Activated CD4-positive, alpha-beta memory T cell treated with anti-CD3 and anti-CD28 coated beads for 36 hours (primary cell): ENCODE results near the gene TNK1. TPM values are rescaled to one million over a fixed set of nuclear protein-coding genes. Genes with fewer than 3 reads are reported as not detected.
A peak's percentile ranks its signal among the peaks of the same experiment; 100 is the strongest.

Experiments used
- CTCF ChIA-PET: fragments of 350-600 bp; sonication (Branson Sonifier 250); formaldehyde crosslinking; loops from one replicate; lab custom pipeline; 2021; ENCODE audit warnings: antibody characterized with exemption, inconsistent platforms; lab: Charles Lee
- POLR2A ChIA-PET: fragments of 350-600 bp; sonication (Branson Sonifier 250); formaldehyde crosslinking; loops from one replicate; lab custom pipeline; 2021; ENCODE audit warnings: antibody characterized with exemption; lab: Charles Lee
- DNase-seq: peaks from one replicate; pipeline ENCODE4 v3.0.0-alpha.2; 2020
- H3K27ac Mint-ChIP-seq: one replicate; pipeline ENCODE4 v1.8.0; 2021; ENCODE audit warnings: mixed read lengths
- H3K27me3 Mint-ChIP-seq: one replicate; pipeline ENCODE4 v1.8.0; 2021; ENCODE audit warnings: mixed read lengths
- H3K36me3 Mint-ChIP-seq: one replicate; pipeline ENCODE4 v1.8.0; 2021; ENCODE audit warnings: mixed read lengths
- H3K4me1 Mint-ChIP-seq: one replicate; pipeline ENCODE4 v1.8.0; 2021; ENCODE audit warnings: low read depth, mixed read lengths
- H3K4me3 Mint-ChIP-seq: one replicate; pipeline ENCODE4 v1.8.0; 2021; ENCODE audit warnings: mild to moderate bottlenecking, mixed read lengths
- H3K9me3 Mint-ChIP-seq: one replicate; pipeline ENCODE4 v1.8.0; 2021; ENCODE audit warnings: mixed read lengths
- intact Hi-C: fragments of 100-400 bp; cut with micrococcal nuclease; formaldehyde crosslinking; loops from one replicate; pipeline ENCODE4 v1.15.1; 2023
- total RNA-seq, 2 experiments: library from RNA; stranded (reverse); gene quantifications; one replicate each; pipeline ENCODE4 v1.2.3, GENCODE V29; 2021

TNK1 gene
- total RNA-seq, 2 experiments from 2014 or later = 3.7 to 4.4 TPM

DNA sequence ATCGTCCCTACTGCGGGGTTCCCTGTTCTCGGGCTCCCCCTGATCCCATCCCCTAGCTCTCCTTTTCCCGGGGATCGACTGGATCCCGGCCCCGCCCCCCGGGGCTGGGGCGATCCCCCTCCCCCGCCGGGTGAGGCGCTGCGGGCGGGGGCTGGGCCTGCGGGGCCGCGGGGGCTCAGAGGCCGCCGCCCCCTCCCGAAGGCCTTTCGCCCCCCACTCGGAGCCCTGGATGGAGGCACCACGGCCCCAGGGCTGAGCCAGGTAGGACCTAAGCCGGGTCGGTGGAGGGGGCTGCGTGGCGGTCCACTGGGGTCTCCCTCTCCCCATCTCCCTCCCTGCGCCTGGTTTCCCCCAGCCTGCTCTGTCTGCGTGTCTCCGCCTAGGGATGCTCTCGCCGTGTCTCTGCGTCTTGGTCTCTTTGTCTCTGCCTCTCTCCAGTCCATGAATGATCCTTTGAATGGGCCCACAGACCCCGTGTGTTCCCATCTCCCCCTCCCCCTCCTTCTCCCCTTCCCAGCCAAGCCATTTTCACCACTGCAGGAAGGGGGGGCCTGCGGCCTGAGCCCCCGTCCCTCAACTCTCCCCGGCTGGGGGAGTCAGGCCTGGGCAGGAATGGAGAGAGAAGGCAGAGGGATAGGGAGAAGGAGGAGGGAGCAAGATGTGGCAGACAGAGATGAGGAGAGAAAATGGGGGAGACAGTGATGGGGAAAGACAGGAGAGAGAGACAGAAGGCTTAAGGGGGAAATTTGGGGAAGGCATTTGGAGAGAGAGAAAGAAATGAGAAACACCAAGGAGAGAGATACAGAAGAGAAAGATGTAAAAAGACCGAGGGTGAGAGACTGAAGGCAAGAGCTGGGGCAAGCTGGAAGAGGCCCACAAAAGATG, 24.7 kb downstream of the TNK1 start:
- intact Hi-C loops = loop anchor here (2.0 kb wide), 1 partner anchor 55 kb away; no protein-coding TSS in a partner anchor
- POLR2A ChIA-PET = interaction anchor here (1.2 kb wide), 1 partner anchor 11 kb away, joined by 3 read pairs; the partner anchor contains the start of gene PLSCR3
- peaks cover 23% of the 10 kb centered on the region for H3K4me1 Mint-ChIP-seq
- H3K27ac Mint-ChIP-seq = no peak overlapping the region
- CTCF ChIA-PET = interaction anchor here (1.0 kb wide), 1 partner anchor 31 kb away, joined by 6 read pairs; no protein-coding TSS in a partner anchor
- H3K27me3 Mint-ChIP-seq = no peaks in the 10 kb centered on the region
- H3K36me3 Mint-ChIP-seq = no peaks in the 10 kb centered on the region
- H3K4me3 Mint-ChIP-seq = peak overlapping the region; percentile 76
- no peaks in the 10 kb centered on the region for H3K9me3 Mint-ChIP-seq
- DNase-seq = no peak

DNA sequence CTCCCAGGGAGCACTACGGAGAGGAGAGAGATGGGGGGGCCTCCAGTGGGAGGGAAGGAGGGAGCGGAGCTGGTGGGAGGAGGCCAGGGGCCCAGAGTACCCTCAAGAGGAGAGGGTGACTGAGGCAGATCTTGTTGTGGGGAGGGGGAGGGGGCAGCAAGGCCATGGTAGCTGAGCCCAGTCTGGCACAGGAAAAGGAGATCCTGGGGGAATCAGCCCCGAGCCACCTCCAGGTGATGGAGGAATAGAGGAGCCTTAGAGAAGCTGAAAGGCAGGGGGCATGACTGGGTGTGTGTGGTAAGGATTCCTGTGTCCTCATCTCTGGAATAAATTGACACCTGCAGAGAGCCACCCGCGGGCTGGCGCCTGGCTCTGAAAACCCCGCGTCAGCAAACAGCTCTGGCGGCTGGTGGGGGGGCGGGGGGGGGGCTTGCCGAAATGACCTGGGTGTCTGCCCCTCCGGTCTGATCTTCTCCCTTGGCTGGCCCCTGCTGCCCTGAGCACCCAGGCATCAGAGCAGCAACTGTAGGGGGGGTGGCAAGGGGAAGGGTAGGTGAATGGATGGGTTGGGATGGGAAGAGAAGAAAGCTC, 25.4 kb downstream of the TNK1 start:
- intact Hi-C loops = no loop called here
- Mint-ChIP-seq H3K9me3 (no peaks in the 10 kb centered on the region), H3K4me1 (peaks cover 23% of the 10 kb centered on the region), H3K4me3 (no peak overlapping the region), H3K27me3 (no peaks in the 10 kb centered on the region), H3K27ac (no peak overlapping the region), H3K36me3 (no peaks in the 10 kb centered on the region)
- CTCF ChIA-PET = interaction anchor here (1.0 kb wide), 1 partner anchor 31 kb away, joined by 6 read pairs; no protein-coding TSS in a partner anchor
- POLR2A ChIA-PET = interaction anchor here (1.2 kb wide), 1 partner anchor 12 kb away, joined by 3 read pairs; the partner anchor contains the start of gene PLSCR3
- DNase-seq = no peak

DNA sequence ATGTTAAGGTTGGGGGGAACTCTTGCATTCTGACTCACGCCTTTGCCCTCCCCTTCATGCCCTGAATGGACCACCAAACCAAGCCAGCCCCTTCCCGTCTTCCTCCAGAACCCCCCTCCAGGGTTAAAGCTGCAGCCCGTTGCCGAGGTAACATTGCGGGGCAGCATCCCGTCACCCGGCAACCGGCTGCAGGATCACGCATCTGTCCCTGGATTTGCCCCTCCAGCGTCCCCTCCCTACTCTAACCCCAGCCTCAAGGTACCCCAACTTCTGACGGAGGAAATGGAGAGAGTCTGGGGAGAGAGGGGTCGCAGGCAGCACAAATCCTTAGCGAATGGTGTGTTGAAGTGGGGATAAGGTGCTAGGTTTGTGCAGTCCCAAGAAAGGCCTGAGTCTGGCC, 26.2 kb downstream of the TNK1 start:
- Mint-ChIP-seq H3K36me3 (no peaks in the 10 kb centered on the region), H3K27ac (no peak overlapping the region), H3K27me3 (no peaks in the 10 kb centered on the region), H3K4me1 (peaks cover 21% of the 10 kb centered on the region), H3K4me3 (no peak overlapping the region), H3K9me3 (no peaks in the 10 kb centered on the region)
- DNase-seq = no peak
- ChIA-PET POLR2A (no interaction called here), CTCF (interaction anchor here (1.0 to 1.5 kb wide), 2 partner anchors 30 to 51 kb away, joined by 3 to 6 read pairs; no protein-coding TSS in a partner anchor)
- intact Hi-C loops = no loop called here

DNA sequence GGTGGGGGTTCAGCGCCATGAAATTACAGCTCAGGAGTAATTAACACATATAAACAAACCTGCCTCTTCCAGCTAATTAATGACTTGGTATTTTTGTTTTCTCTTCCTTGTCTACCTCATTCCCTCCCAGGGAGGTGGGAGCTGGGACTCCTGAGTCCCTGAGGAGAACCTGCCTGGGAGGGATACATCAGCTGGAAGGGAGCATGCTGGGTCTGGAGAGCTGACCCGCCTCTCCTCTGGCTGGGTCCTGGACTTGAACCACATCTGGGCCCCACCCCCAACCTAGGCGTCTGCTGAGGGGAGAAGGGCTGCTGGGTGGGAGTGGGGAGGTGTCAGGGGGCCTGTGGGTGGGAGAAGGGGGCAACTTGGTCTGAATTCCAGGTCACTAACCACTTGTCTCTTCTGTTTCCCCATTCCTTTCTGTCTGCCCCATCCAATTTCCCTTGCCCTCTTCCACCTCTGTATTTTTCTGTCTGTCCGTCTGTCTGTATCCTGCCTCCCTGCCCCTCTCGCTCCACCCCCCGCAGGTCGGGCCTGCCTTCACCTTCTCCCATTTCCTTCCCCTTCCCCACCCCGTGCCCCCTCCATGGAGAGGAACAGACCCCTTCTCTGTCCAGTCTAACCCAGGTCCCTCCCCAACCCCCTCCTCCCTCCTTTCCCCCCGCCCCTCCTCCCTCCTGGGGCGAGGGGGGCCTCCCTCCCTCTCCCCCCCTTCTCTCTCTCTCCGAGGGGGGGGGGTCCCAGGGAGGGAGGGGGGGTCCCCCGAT, 26.8 kb downstream of the TNK1 start, which contains the start of gene NLGN2:
Gene NLGN2 (plus strand): TSS at position 361 of the 767 bp plus-strand sequence. CDS start 411 bp downstream, outside the sequence.
- intact Hi-C loops = no loop called here
- H3K27ac Mint-ChIP-seq = no peak within 1 kb of the TSS
- ChIA-PET POLR2A (no interaction called here), CTCF (interaction anchor here (1.5 kb wide), 1 partner anchor 52 kb away, joined by 3 read pairs; no protein-coding TSS in a partner anchor)
- no peaks in the 10 kb centered on the region for H3K27me3 Mint-ChIP-seq
- H3K4me1 Mint-ChIP-seq = peaks cover 21% of the 10 kb centered on the region
- DNase-seq = no peak
- H3K9me3 Mint-ChIP-seq = no peaks in the 10 kb centered on the region
- H3K4me3 Mint-ChIP-seq = peak within 1 kb of the TSS; percentile 20
- no peaks in the 10 kb centered on the region for H3K36me3 Mint-ChIP-seq

DNA sequence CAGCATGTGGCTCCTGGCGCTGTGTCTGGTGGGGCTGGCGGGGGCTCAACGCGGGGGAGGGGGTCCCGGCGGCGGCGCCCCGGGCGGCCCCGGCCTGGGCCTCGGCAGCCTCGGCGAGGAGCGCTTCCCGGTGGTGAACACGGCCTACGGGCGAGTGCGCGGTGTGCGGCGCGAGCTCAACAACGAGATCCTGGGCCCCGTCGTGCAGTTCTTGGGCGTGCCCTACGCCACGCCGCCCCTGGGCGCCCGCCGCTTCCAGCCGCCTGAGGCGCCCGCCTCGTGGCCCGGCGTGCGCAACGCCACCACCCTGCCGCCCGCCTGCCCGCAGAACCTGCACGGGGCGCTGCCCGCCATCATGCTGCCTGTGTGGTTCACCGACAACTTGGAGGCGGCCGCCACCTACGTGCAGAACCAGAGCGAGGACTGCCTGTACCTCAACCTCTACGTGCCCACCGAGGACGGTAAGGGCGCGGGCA, 27.4 kb downstream of the TNK1 start:
- Mint-ChIP-seq H3K36me3 (no peaks in the 10 kb centered on the region), H3K27ac (no peak overlapping the region), H3K4me1 (peaks cover 15% of the 10 kb centered on the region), H3K27me3 (no peaks in the 10 kb centered on the region), H3K9me3 (no peaks in the 10 kb centered on the region), H3K4me3 (no peak overlapping the region)
- ChIA-PET CTCF (interaction anchor here (1.5 kb wide), 1 partner anchor 52 kb away, joined by 3 read pairs; no protein-coding TSS in a partner anchor), POLR2A (no interaction called here)
- intact Hi-C loops = no loop called here
- peak; percentile 53 for DNase-seq

DNA sequence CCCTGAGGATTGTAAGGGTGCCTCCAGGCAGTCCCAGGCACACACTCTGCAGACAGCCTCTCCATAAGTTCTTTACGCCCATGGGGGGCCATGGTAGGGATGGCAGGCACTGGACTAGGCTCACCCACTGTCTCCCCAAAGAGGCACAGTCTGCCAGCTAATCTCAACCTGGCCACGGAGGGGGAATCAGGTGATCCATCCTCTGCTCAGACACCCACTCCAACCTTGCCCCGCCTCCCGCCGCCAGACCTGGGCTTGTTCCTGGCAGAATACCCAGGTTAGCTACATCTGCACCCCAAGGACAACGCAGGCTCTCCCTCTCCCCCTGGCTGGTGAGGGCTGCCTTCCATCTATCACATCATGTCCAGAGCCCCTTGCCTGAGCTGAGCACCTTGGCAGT, 28.0 kb downstream of the TNK1 start:
- Mint-ChIP-seq H3K27ac (no peak overlapping the region), H3K9me3 (no peaks in the 10 kb centered on the region), H3K36me3 (no peaks in the 10 kb centered on the region), H3K4me1 (peaks cover 15% of the 10 kb centered on the region), H3K27me3 (no peaks in the 10 kb centered on the region), H3K4me3 (no peak overlapping the region)
- POLR2A ChIA-PET = no interaction called here
- no peak for DNase-seq
- intact Hi-C loops = no loop called here
- CTCF ChIA-PET = no interaction called here

DNA sequence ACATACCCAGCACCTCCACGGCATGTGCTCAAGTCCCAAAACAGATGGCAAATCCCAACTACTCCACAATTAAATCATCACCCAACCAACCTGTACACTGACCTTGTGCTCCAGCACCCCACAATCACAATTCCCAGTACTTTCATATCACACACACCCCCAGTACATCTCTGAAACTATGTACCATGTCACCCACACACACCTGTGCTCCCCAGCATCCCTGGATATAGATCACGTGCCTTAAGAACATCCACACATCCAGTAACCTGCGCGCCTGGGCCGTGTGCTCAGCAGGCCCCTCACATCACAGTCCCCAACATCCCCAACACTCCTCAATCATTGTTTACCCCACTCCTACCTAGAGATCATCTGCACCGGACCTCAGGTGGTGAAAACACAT, 28.8 kb downstream of the TNK1 start:
- no peak overlapping the region for H3K4me3 Mint-ChIP-seq
- DNase-seq = no peak
- H3K27me3 Mint-ChIP-seq = no peaks in the 10 kb centered on the region
- intact Hi-C loops = no loop called here
- CTCF ChIA-PET = no interaction called here
- no peaks in the 10 kb centered on the region for H3K9me3 Mint-ChIP-seq
- H3K36me3 Mint-ChIP-seq = no peaks in the 10 kb centered on the region
- H3K4me1 Mint-ChIP-seq = peaks cover 15% of the 10 kb centered on the region
- POLR2A ChIA-PET = no interaction called here
- no peak overlapping the region for H3K27ac Mint-ChIP-seq

DNA sequence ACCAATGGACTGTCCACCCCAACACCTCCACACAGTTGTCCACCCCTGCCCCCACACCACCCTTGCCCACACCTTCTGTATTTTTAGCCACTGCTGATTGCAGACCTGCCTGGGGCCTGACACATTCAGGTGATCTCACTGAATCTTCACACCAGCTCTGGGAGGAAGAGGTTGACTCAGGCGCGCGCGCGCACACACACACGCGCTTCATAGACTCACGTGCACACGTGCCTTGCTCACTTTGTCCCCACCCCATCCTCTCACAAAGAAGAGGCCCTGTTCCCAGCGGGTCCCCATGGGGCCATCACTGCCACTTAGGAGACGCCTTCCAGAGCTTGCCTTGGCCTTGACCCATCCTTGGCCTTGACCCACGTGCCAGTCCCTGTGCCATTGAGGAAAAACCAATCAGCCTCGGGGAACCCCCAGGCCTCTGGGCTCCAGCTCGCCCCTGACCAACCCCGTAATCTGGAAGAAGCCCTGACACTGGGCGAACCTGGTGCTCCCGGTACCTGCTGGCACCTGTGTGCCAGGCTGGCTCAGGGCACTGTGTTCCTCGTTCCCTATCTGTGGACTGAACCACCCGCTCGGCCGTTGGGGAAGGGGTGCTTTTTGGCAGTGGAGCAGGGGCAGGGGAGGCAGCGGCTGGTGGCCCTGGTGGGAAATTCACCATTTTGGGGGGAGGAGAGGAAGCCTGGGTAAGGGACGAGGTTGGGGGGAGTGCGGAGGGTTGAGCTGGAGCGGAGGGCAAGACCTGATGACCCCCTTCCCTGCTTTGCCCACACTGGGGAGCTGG, 29.9 kb downstream of the TNK1 start:
- H3K4me3 Mint-ChIP-seq = no peak overlapping the region
- intact Hi-C loops = no loop called here
- no peaks in the 10 kb centered on the region for H3K36me3 Mint-ChIP-seq
- no peaks in the 10 kb centered on the region for H3K9me3 Mint-ChIP-seq
- H3K27me3 Mint-ChIP-seq = no peaks in the 10 kb centered on the region
- H3K4me1 Mint-ChIP-seq = peaks cover 9% of the 10 kb centered on the region
- no peak overlapping the region for H3K27ac Mint-ChIP-seq
- POLR2A ChIA-PET = no interaction called here
- CTCF ChIA-PET = no interaction called here
- no peak for DNase-seq

DNA sequence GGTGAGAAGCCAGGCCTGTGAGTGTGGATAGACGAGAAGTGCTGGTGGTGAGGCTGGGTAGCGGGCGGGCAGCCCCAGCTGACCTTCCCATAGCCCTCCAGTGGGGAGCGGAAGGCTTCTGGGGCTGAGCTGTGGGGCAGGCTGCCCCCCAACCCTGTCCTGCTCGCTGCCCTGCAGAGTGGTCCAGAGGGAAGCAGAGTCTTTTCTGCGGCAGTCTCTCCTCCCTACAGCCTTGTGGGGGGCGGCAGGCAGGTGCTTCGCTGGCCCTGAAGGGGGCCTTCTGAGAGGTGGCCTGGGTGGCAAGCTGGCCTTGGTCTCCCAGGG, 30.5 kb downstream of the TNK1 start:
- Mint-ChIP-seq H3K36me3 (no peaks in the 10 kb centered on the region), H3K27ac (no peak overlapping the region), H3K27me3 (no peaks in the 10 kb centered on the region), H3K4me3 (no peak overlapping the region), H3K4me1 (peaks cover 5% of the 10 kb centered on the region), H3K9me3 (no peaks in the 10 kb centered on the region)
- CTCF ChIA-PET = no interaction called here
- DNase-seq = no peak
- intact Hi-C loops = no loop called here
- POLR2A ChIA-PET = no interaction called here

DNA sequence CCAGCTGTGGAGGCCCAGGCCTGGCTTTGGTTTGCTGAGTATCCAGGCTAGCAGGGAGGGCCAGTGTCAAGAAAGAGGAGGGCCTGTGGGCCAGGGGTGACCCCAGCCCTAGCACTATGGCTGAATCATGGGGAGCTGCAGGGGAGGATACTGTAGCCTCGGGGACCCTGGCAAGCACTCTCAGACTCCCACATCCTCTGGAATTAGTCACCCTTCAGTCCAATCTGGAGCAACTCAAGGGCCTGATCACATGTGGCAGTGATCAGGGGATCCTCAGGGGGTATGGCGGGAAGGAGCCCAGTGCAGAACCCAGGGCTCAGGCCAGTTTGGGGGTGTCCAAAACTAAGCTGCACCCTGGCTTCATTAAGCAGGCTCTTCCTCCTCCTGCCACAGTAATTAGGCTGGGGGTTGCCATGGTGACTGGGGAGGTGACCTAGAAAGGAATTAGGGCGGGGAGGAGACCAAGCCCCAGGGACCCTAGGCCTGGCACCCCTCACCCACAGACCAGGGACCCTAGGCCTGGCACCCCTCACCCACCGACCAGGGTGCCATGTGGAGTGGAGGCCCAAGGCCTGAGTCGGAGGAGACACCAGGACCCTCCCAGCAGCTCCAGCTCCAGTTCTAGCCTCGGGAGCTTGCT, 32.6 kb downstream of the TNK1 start:
- DNase-seq = no peak
- Mint-ChIP-seq H3K27me3 (no peaks in the 10 kb centered on the region), H3K36me3 (no peaks in the 10 kb centered on the region), H3K27ac (no peak overlapping the region), H3K9me3 (no peaks in the 10 kb centered on the region), H3K4me3 (no peak overlapping the region), H3K4me1 (no peaks in the 10 kb centered on the region)
- POLR2A ChIA-PET = interaction anchor here (0.6 kb wide), 1 partner anchor 104 kb away, joined by 4 read pairs; no protein-coding TSS in a partner anchor
- intact Hi-C loops = no loop called here
- CTCF ChIA-PET = interaction anchor here (0.7 to 1.1 kb wide), 2 partner anchors 56 to 75 kb away, joined by 3 to 5 read pairs; no protein-coding TSS in a partner anchor

DNA sequence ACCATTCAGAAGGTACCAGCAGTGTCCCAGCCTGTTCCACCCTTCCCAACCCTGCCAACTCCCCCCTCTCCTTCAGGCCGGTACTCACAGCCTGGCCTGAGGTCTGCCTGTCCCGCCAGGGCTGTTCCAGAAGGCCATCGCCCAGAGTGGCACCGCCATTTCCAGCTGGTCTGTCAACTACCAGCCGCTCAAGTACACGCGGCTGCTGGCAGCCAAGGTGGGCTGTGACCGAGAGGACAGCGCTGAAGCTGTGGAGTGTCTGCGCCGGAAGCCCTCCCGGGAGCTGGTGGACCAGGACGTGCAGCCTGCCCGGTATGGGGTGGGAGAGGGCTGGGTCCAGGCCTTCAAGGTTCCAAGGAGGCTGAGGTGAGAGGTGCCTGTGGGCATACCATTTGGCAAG, 33.9 kb downstream of the TNK1 start:
- Mint-ChIP-seq H3K4me3 (no peak overlapping the region), H3K27ac (no peak overlapping the region), H3K4me1 (no peaks in the 10 kb centered on the region), H3K36me3 (no peaks in the 10 kb centered on the region), H3K9me3 (no peaks in the 10 kb centered on the region), H3K27me3 (no peaks in the 10 kb centered on the region)
- ChIA-PET POLR2A (no interaction called here), CTCF (no interaction called here)
- intact Hi-C loops = no loop called here
- DNase-seq = no peak
